Measurements from ENCODE around the gene CLDN18.

GRCh38 chr3:138023754-138024153 lies 13.8 kb downstream of the CLDN18 start:
- TF ChIP-seq CTCF (conservative IDR thresholded peaks at IDR 0.05; ENCODE audit: low read length) = no peak
- no peak for TF ChIP-seq EZH2phosphoT487 (IDR thresholded peaks at IDR 0.05; ENCODE audit: borderline replicate concordance, low read depth, low read length)

All from OCI-LY7 (cell line).